H9 (cell line): ENCODE results near the gene MICOS13. TPM values are rescaled to one million over a fixed set of nuclear protein-coding genes. Genes with fewer than 3 reads are reported as not detected.

Source experiments
- DNase-seq: peaks from one replicate; pipeline ENCODE4 v3.0.0-alpha.2; 2017
- H2AFZ ChIP-seq: one replicate; pipeline ENCODE4 v1.6.1; 2013; ENCODE audit warnings: mild to moderate bottlenecking, low read length, control low read depth, moderate library complexity
- H2AK5ac ChIP-seq: 2 replicates; pipeline ENCODE4 v1.6.1; 2013; ENCODE audit warnings: low read length, control low read depth, mixed read lengths; ENCODE audit not compliant: insufficient read length
- H2BK120ac ChIP-seq: one replicate; pipeline ENCODE4 v1.6.1; 2013; ENCODE audit warnings: low read depth, mild to moderate bottlenecking, low read length, control low read depth, inconsistent platforms; ENCODE audit not compliant: poor library complexity, severe bottlenecking
- H2BK12ac ChIP-seq: 2 replicates; pipeline ENCODE4 v1.6.1; 2013; ENCODE audit warnings: low read length, control low read depth, mixed read lengths, low read depth; ENCODE audit not compliant: insufficient read length
- H2BK15ac ChIP-seq: 2 replicates; pipeline ENCODE4 v1.6.1; 2013; ENCODE audit warnings: low read depth, low read length, control low read depth
- H2BK20ac ChIP-seq: one replicate; pipeline ENCODE4 v1.6.1; 2013; ENCODE audit warnings: low read depth, mild to moderate bottlenecking, low read length, control low read depth, inconsistent platforms; ENCODE audit not compliant: poor library complexity, severe bottlenecking
- H2BK5ac ChIP-seq: 2 replicates; pipeline ENCODE4 v1.6.1; 2013; ENCODE audit warnings: low read length, control low read depth, mixed read lengths; ENCODE audit not compliant: insufficient read length
- H3K14ac ChIP-seq: 2 replicates; pipeline ENCODE4 v1.6.1; 2013; ENCODE audit warnings: low read length, control low read depth; ENCODE audit not compliant: insufficient read depth
- H3K18ac ChIP-seq: 2 replicates; pipeline ENCODE4 v1.6.1; 2013; ENCODE audit warnings: low read depth, mild to moderate bottlenecking, mixed read lengths, low read length, control low read depth; ENCODE audit not compliant: insufficient read length
- H3K23ac ChIP-seq: 2 replicates; pipeline ENCODE4 v1.6.1; 2013; ENCODE audit warnings: low read length, control low read depth, mixed read lengths, low read depth; ENCODE audit not compliant: insufficient read length
- H3K23me2 ChIP-seq: 2 replicates; pipeline ENCODE4 v1.6.1; 2013; ENCODE audit warnings: low read depth, mild to moderate bottlenecking, mixed read lengths, low read length, control low read depth; ENCODE audit not compliant: insufficient read length, poor library complexity, severe bottlenecking
- H3K27ac ChIP-seq: 2 replicates; pipeline ENCODE4 v1.5.1; 2013; ENCODE audit warnings: low read length, control low read depth, mixed read lengths, low read depth; ENCODE audit not compliant: insufficient read length
- H3K27me3 ChIP-seq: 2 replicates; pipeline ENCODE4 v1.6.1; 2013; ENCODE audit warnings: low read length, control low read depth, inconsistent platforms; ENCODE audit not compliant: insufficient read depth
- H3K4ac ChIP-seq: 2 replicates; pipeline ENCODE4 v1.6.1; 2013; ENCODE audit warnings: low read depth, mild to moderate bottlenecking, control low read depth, inconsistent platforms, low read length, moderate library complexity
- H3K4me1 ChIP-seq: 2 replicates; pipeline ENCODE4 v1.6.1; 2013; ENCODE audit warnings: low read length, control low read depth, inconsistent platforms; ENCODE audit not compliant: insufficient read depth
- H3K4me2 ChIP-seq: 2 replicates; pipeline ENCODE4 v1.6.1; 2013; ENCODE audit warnings: low read length, control low read depth, mixed read lengths; ENCODE audit not compliant: insufficient read length, insufficient read depth
- H3K56ac ChIP-seq: 2 replicates; pipeline ENCODE4 v1.6.1; 2013; ENCODE audit warnings: low read depth, mild to moderate bottlenecking, mixed read lengths, low read length, control low read depth; ENCODE audit not compliant: insufficient read length
- H3K79me1 ChIP-seq: 2 replicates; pipeline ENCODE4 v1.6.1; 2013; ENCODE audit warnings: low read depth, mild to moderate bottlenecking, moderate library complexity, low read length, control low read depth, inconsistent platforms; ENCODE audit not compliant: insufficient read depth, poor library complexity, severe bottlenecking
- H3K79me2 ChIP-seq: 2 replicates; pipeline ENCODE4 v1.6.1; 2013; ENCODE audit warnings: low read length, control low read depth, inconsistent platforms; ENCODE audit not compliant: insufficient read depth
- H3K9ac ChIP-seq: 2 replicates; pipeline ENCODE4 v1.6.1; 2013; ENCODE audit warnings: low read length, control low read depth, mixed read lengths; ENCODE audit not compliant: insufficient read length; ENCODE audit errors: extremely low read depth
- H3K9me3 ChIP-seq: one replicate; pipeline ENCODE4 v1.6.1; 2013; ENCODE audit warnings: low read depth, low read length, inconsistent platforms; ENCODE audit not compliant: control insufficient read depth
- H3T11ph ChIP-seq: one replicate; pipeline ENCODE4 v1.6.1; 2013; ENCODE audit warnings: mild to moderate bottlenecking, low read length, control low read depth, inconsistent platforms
- H4K20me1 ChIP-seq: one replicate; pipeline ENCODE4 v1.6.1; 2013; ENCODE audit not compliant: control insufficient read depth, insufficient read length, insufficient read depth
- H4K5ac ChIP-seq: 2 replicates; pipeline ENCODE4 v1.6.1; 2013; ENCODE audit warnings: low read depth, mild to moderate bottlenecking, mixed read lengths, low read length, control low read depth; ENCODE audit not compliant: insufficient read length
- H4K8ac ChIP-seq: replicated peaks from 2 replicates; pipeline ENCODE4 v1.6.1; 2013; ENCODE audit warnings: low read length, control low read depth, mixed read lengths, low read depth; ENCODE audit not compliant: insufficient read length
- H4K91ac ChIP-seq: 2 replicates; pipeline ENCODE4 v1.6.1; 2013; ENCODE audit warnings: low read depth, mild to moderate bottlenecking, moderate library complexity, mixed read lengths, low read length, control low read depth; ENCODE audit not compliant: insufficient read length
- H3K27ac Mint-ChIP-seq, 3 experiments: 2 replicates in 2 of 3; 3 replicates in 1 of 3; pipeline ENCODE4 v1.8.0; 2020 to 2021; ENCODE audit warnings: mixed read lengths in 3 of 3, mild to moderate bottlenecking in 1 of 3, moderate library complexity in 1 of 3
- H3K27me3 Mint-ChIP-seq: 2 replicates; pipeline ENCODE4 v1.8.0; 2021; ENCODE audit warnings: low read depth, mild to moderate bottlenecking, moderate library complexity, mixed read lengths
- H3K36me3 Mint-ChIP-seq, 3 experiments: 2 replicates in 2 of 3; 3 replicates in 1 of 3; pipeline ENCODE4 v1.8.0; 2020 to 2021; ENCODE audit warnings: low read depth in 3 of 3, mixed read lengths in 3 of 3; ENCODE audit not compliant: insufficient read depth in 1 of 3
- H3K4me1 Mint-ChIP-seq, 2 experiments: 2 replicates each; pipeline ENCODE4 v1.8.0; 2020; ENCODE audit warnings: mixed read lengths in 2 of 2
- H3K4me3 Mint-ChIP-seq, 2 experiments: 2 replicates in 1 of 2; 3 replicates in 1 of 2; pipeline ENCODE4 v1.8.0; 2020 to 2021; ENCODE audit warnings: mild to moderate bottlenecking in 2 of 2, mixed read lengths in 2 of 2, moderate library complexity in 1 of 2
- H3K9me3 Mint-ChIP-seq, 2 experiments: 2 replicates in 1 of 2; 3 replicates in 1 of 2; pipeline ENCODE4 v1.8.0; 2020; ENCODE audit warnings: mild to moderate bottlenecking in 2 of 2, mixed read lengths in 2 of 2, moderate library complexity in 1 of 2
- WGBS: extraction: QIAGEN DNeasy Blood & Tissue Kit; methylation state at CpG from one replicate; pipeline ENCODE4 v1.1.7; 2013; ENCODE audit warnings: missing lambda C conversion rate, low lambda C conversion rate, mixed read lengths; ENCODE audit not compliant: insufficient read length; ENCODE audit errors: extremely low coverage; 5-methylcytosine and 5-hydroxymethylcytosine counted together
- total RNA-seq: library from RNA; stranded (reverse); gene quantifications from 2 replicates; pipeline ENCODE4 v1.2.1, GENCODE V29; 2021
- TF ChIP-seq, protein P1 (sequence below): fragments of 200-600 bp; sonication (generic); conservative IDR thresholded peaks from 3 replicates; pipeline ENCODE4 v1.8.0; 2021; ENCODE audit warnings: antibody characterized with exemption, mild to moderate bottlenecking

The MICOS13 gene
- total RNA-seq, 1 experiment from 2014 or later, result 23.8 TPM

GRCh38 chr19:5695649-5696195 is 15.4 kb upstream of the MICOS13 start:
- Histone ChIP-seq H3K27me3 (no peaks in the 10 kb centered on the region), H4K8ac (no peak overlapping the region), H3K79me1 (no peaks in the 10 kb centered on the region), H4K5ac (no peak overlapping the region), H3K4ac (no peak overlapping the region), H2AK5ac (no peak overlapping the region), H2BK15ac (no peak overlapping the region), H3K27ac (no peak overlapping the region), H4K91ac (no peak overlapping the region), H3K14ac (no peak overlapping the region), H2AFZ (no peak overlapping the region), H3K79me2 (peaks cover 9% of the 10 kb centered on the region; the same call in 1 of the 2 replicates), H3K23me2 (peaks cover 5% of the 10 kb centered on the region), H3K56ac (no peak overlapping the region), H3K9ac (no peak overlapping the region), H2BK20ac (no peak overlapping the region), H4K20me1 (no peaks in the 10 kb centered on the region), H3T11ph (no peak overlapping the region), H3K4me2 (no peak overlapping the region), H2BK120ac (no peak overlapping the region), H3K4me1 (no peaks in the 10 kb centered on the region), H3K9me3 (no peaks in the 10 kb centered on the region), H2BK5ac (no peak overlapping the region), H3K23ac (no peak overlapping the region), H3K18ac (no peak overlapping the region), H2BK12ac (no peak overlapping the region)
- Mint-ChIP-seq H3K27me3 (peaks cover 8% of the 10 kb centered on the region; the same call in 1 of the 2 replicates), H3K9me3 (peaks cover 2 to 4% of the 10 kb centered on the region in 2 experiments; a peak in 2 of 5 replicates), H3K4me3 (no peak overlapping the region), H3K27ac (no peak overlapping the region), H3K4me1 (peaks cover 2 to 9% of the 10 kb centered on the region in 2 experiments; a peak in 3 of 4 replicates), H3K36me3 (peaks cover 42 to 75% (median 57%) of the 10 kb centered on the region in 3 experiments)
- no CpG with 5 or more reads among the region's 28 CpGs for WGBS
- peak; percentile 50 for DNase-seq
- TF ChIP-seq, protein P1, sequence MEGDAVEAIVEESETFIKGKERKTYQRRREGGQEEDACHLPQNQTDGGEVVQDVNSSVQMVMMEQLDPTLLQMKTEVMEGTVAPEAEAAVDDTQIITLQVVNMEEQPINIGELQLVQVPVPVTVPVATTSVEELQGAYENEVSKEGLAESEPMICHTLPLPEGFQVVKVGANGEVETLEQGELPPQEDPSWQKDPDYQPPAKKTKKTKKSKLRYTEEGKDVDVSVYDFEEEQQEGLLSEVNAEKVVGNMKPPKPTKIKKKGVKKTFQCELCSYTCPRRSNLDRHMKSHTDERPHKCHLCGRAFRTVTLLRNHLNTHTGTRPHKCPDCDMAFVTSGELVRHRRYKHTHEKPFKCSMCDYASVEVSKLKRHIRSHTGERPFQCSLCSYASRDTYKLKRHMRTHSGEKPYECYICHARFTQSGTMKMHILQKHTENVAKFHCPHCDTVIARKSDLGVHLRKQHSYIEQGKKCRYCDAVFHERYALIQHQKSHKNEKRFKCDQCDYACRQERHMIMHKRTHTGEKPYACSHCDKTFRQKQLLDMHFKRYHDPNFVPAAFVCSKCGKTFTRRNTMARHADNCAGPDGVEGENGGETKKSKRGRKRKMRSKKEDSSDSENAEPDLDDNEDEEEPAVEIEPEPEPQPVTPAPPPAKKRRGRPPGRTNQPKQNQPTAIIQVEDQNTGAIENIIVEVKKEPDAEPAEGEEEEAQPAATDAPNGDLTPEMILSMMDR, result no peak
